ENCODE measurements around the gene DNAJC5. TPM values are rescaled to one million over a fixed set of nuclear protein-coding genes. Genes with fewer than 3 reads are reported as not detected.
"Not testable (repeated sequence)": the region's sequence is repeated elsewhere in the genome, so short reads cannot be mapped to it uniquely, and the experiment has no call there.

The DNAJC5 gene
- total RNA-seq, 4 donors from 2014 or later, result 38.4 to 87.4 (median 75.1) TPM

DNA sequence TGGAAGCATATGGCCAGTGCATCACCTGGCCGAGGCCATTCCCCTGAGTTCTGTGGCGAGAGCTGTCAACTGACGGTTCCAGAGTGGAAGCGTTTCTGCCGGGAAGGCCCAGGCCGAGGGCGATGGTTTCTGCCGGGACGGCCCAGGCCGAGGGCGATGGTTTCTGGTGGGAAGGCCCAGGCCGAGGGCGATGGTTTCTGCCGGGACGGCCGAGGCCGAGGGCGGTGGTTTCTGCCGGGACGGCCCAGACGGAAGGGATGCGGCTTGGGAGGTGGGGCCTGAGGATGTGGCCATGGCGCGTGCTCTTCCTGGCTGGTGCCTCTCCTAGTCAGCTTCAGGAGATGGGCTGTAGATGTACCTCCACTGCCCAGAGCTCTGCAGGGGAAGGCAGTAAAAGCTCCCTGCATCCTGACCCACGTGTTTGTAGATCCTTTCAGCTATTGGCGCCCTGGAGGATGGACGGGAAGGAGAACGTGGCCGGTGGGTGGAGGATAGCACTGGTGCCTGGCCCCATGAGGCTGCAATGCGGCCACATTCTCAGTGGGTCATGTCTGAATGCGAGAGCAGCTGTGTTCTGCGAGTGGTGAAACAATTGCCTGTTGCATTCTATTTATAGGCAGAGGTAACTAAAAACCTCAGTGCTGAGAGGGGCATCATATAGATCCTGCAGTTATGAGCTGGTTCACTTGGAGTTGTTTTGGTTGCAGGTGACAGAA lies 17.0 kb upstream of the DNAJC5 start:
- TF ChIP-seq POLR2A (IDR thresholded peaks at IDR 0.05), result no peak
- TF ChIP-seq, protein P1, sequence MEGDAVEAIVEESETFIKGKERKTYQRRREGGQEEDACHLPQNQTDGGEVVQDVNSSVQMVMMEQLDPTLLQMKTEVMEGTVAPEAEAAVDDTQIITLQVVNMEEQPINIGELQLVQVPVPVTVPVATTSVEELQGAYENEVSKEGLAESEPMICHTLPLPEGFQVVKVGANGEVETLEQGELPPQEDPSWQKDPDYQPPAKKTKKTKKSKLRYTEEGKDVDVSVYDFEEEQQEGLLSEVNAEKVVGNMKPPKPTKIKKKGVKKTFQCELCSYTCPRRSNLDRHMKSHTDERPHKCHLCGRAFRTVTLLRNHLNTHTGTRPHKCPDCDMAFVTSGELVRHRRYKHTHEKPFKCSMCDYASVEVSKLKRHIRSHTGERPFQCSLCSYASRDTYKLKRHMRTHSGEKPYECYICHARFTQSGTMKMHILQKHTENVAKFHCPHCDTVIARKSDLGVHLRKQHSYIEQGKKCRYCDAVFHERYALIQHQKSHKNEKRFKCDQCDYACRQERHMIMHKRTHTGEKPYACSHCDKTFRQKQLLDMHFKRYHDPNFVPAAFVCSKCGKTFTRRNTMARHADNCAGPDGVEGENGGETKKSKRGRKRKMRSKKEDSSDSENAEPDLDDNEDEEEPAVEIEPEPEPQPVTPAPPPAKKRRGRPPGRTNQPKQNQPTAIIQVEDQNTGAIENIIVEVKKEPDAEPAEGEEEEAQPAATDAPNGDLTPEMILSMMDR (IDR thresholded peaks at IDR 0.05), result no peak
- no peaks in the 10 kb centered on the region for H3K4me1 ChIP-seq
- H3K4me3 ChIP-seq (replicated peaks in 1 of 3), result no peak overlapping the region
- intact Hi-C loops (cut with DNase I), result no loop called here
- peaks cover 32 to 49% of the 10 kb centered on the region in 2 donors for H3K36me3 ChIP-seq
- H3K9me3 ChIP-seq, result no peaks in the 10 kb centered on the region
- no peak for DNase-seq
- H3K27ac ChIP-seq, result no peak overlapping the region
- WGBS, 2 donors, result 91 to 93% methylated on average over 12 to 32 of the region's 32 CpGs
- H3K27me3 ChIP-seq, result no peaks in the 10 kb centered on the region

DNA sequence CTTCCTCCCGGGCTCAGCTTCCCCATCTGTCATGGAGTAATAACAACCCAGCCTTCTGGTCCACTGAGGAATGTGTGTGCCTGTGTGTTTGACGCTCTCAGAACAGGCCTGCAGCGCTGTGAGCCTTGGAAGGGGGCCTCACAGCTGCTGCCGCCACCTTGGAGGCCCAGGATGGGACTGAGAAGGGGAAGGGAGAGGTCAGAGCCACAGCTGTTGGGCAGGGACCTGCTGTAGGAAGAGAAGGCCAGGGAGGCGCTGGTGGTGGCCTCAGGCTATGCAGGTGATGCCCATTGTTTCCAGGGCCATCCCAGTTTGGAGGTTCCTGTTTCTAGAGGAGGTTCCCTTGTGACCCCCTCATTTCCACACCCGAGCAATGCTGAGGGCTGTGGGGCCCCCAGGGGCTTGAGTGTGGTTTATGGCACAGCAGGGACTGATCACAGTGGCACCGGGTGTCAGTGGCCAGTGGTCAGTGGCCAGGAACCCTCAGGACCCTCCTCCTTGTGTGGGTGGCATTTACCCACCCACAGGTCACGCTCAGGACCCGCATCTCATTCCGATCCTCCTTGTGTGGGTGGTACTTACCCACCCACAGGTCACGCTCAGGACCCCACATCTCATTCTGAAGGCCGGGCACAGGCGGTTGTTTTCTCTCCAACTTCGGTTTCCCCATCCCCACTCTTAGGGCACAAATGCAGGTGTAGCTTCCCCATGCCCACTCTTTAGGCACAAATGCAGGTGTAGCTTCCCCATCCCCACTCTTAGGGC lies 15.8 kb upstream of the DNAJC5 start:
- H3K36me3 ChIP-seq, result peaks cover 26 to 49% of the 10 kb centered on the region in 2 donors
- 96 to 97% methylated on average over 11 to 13 of the region's 14 CpGs for WGBS, 2 donors
- TF ChIP-seq, protein P1 (IDR thresholded peaks at IDR 0.05), result no peak
- TF ChIP-seq POLR2A (IDR thresholded peaks at IDR 0.05), result no peak

DNA sequence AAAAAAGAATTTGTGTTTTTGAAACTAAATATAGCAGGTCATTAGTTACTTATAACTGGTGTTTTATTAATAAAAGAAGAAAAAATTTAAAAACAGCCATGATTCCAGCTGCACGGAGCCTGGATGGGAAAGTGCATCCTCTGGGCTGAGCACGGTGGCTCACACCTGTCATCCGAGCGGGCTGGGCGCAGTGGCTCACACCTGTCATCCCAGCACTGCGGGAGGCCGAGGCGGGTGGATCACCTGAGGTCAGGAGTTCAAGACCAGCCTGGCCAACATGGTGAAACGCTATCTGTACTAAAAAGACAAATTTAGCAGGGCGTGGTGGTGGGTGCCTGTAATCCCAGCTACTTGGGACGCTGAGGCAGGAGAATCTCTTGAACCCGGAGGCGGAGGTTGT lies 14.0 kb upstream of the DNAJC5 start:
- intact Hi-C loops (cut with DNase I); H3K4me1 ChIP-seq; H3K9me3 ChIP-seq; DNase-seq; H3K4me3 ChIP-seq (replicated peaks in 1 of 3); H3K27me3 ChIP-seq; H3K27ac ChIP-seq: not testable (repeated sequence)
- peaks cover 19 to 41% of the 10 kb centered on the region in 2 donors for H3K36me3 ChIP-seq
- WGBS, 2 donors, result 94 to 95% methylated on average over 13 of the region's 13 CpGs

More for the DNA sequence above, 15.8 kb upstream of the DNAJC5 start:
- intact Hi-C loops (cut with DNase I), result no loop called here
- Histone ChIP-seq H3K27me3 (no peaks in the 10 kb centered on the region), H3K9me3 (no peaks in the 10 kb centered on the region), H3K27ac (no peak overlapping the region), H3K4me1 (no peaks in the 10 kb centered on the region), H3K4me3 (replicated peaks in 1 of 3) (no peak overlapping the region)
- DNase-seq, result no peak

DNA sequence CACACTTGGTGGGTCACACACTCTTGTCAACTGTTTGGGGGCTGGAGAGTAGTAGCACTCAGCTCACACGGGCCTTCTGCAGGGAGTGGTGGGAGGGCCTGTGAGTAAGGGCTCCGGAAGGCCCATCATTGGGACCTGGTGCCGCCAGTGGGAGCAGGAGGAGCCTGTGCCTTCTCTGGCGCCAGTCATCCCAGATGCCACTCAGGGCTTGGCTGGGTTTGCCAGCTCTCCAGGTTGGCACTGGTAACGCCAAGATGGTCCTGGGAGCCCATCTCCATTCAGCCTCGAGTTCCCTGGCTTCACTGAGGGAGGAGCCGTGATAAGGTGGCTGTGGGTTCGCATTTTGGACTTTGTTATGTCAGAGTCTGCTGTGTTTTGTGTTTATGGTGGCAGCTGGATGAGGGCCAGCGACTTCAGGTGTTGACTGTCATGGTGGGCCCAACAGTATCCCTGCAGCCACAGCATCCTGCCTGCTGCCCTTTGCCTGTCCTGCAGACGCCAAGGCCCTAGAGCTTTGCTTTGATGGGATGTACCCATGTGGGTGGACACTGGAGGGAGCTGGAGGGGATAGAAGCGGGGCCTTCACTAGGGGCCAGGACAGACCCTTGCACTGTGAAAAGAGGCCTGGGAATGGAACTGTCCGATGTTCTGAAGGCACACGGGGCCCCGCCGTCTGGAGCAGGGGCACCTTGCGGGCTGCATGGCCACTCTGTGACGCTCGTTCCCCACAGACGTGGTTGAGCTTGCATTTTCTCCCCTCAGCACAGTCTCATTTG lies 13.3 kb upstream of the DNAJC5 start:
- Histone ChIP-seq H3K4me1 (no peaks in the 10 kb centered on the region), H3K9me3 (no peaks in the 10 kb centered on the region), H3K27me3 (no peaks in the 10 kb centered on the region), H3K27ac (no peak overlapping the region), H3K36me3 (peaks cover 18 to 37% of the 10 kb centered on the region in 2 donors), H3K4me3 (replicated peaks in 1 of 3) (no peak overlapping the region)
- no peak for DNase-seq
- WGBS, 2 donors, result 85 to 95% methylated on average over 14 to 19 of the region's 19 CpGs
- TF ChIP-seq, protein P1 (IDR thresholded peaks at IDR 0.05), result no peak
- intact Hi-C loops (cut with DNase I), result no loop called here

DNA sequence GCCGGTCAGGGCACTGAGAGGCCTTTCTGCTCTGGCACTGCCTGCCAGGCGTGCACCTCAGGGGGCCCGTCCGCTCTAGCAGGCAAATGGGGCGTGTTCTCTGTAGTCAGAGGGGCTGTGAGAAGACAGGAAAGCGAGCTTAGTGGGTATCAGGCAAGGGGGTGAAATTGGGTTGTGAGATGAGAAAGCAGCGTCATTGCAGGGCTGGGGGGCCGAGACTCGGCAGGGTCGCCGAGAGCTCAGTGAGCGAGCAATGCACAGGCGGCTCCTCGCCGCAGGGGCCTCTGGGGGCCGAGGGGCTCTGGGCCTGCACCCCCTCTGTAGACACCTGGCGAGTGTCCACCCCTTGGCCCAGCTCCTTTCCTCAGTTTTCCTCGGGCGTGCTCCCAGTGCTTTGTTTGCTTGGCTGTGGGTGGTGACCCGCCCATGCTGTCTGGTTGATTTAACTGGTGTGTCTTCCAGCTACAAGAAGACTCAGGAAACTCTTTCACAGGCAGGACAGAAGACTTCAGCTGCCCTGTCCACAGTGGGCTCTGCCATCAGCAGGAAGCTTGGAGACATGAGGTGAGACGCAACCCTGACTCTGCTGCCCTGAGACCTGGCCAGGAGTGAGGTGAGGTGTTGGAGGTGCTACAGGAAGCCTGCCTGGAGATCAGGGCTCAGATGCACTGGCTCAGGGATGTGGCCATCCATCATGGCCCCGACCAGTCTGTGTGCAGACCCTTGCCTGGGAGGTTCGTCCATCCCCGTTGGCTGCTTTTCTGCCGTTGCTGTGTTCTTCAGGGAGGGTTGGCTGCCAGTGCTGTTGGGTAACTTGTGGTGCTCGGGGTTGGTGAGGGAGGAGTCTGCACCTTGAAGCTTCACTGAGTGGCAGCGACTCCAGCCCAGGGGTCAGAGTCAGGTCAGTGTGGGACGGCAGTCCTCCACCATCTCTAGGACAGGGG lies 12.4 kb upstream of the DNAJC5 start:
- no peaks in the 10 kb centered on the region for H3K27me3 ChIP-seq
- H3K36me3 ChIP-seq, result peaks cover 26 to 33% of the 10 kb centered on the region in 2 donors
- TF ChIP-seq, protein P1 (IDR thresholded peaks at IDR 0.05), result no peak
- TF ChIP-seq POLR2A (IDR thresholded peaks at IDR 0.05), result no peak
- intact Hi-C loops (cut with DNase I), result no loop called here
- whole genome bisulfite sequencing, 2 donors, result 93 to 97% methylated on average over 21 to 22 of the region's 28 CpGs
- no peaks in the 10 kb centered on the region for H3K9me3 ChIP-seq
- no peak overlapping the region for H3K27ac ChIP-seq
- DNase-seq, result no peak
- H3K4me1 ChIP-seq, result no peaks in the 10 kb centered on the region
- no peak overlapping the region for H3K4me3 ChIP-seq (replicated peaks in 1 of 3)

Data from thyroid gland (tissue), 4 donors.